ENCODE measurements around the gene PLSCR2. TPM values are rescaled to one million over a fixed set of nuclear protein-coding genes. Genes with fewer than 3 reads are reported as not detected.

Gene PLSCR2
- total RNA-seq, 1 experiment from 2014 or later, result not detected

DNA sequence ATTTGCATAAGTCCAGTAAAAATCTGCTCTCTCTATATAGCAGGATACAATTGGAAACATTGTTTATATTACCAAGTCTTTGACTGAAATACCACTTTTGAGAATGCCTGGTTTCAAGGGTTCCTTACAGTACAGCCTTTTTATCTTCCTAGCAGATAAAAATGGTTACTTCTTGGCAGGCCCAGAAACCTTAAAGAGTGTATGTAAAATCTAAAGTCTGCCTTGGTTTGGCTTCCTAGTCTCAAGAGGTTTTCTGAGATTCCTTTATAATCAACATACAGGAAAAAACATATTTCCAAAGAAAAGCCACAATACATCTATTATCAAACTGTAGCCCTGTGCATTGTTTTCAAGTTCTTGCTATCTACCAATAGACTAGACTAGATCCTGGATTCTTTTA is 84.6 kb downstream of the PLSCR2 start:
- ChIA-PET CTCF (no interaction called here), POLR2A (ENCODE audit: low non-redundant PET) (no interaction called here)
- intact Hi-C loops (cut with micrococcal nuclease; ENCODE audit: unreplicated experiment), result no loop called here
- no peaks in the 10 kb centered on the region for H3K4me1 ChIP-seq (ENCODE audit: insufficient read depth, low read length, poor library complexity, severe bottlenecking)
- no TSS peak for BruUV-seq (replicated peaks)
- no peaks in the 10 kb centered on the region for H3K27me3 ChIP-seq (replicated peaks; ENCODE audit: insufficient read depth, low read depth, low read length, poor library complexity)
- no peak overlapping the region for H3K4me3 ChIP-seq (ENCODE audit: low read depth, low read length, poor library complexity, severe bottlenecking)
- DNase-seq (ENCODE audit: low spot score), result no peak
- H3K27ac ChIP-seq (ENCODE audit: low read depth, low read length, poor library complexity, severe bottlenecking), result no peak overlapping the region
- TF ChIP-seq CTCF (conservative IDR thresholded peaks at IDR 0.05; ENCODE audit: low read depth, low read length), result no peak
- no peak for TF ChIP-seq EZH2 (IDR thresholded peaks at IDR 0.05; ENCODE audit: borderline replicate concordance, low read depth, low read length, poor library complexity, severe bottlenecking)
- H3K36me3 ChIP-seq (ENCODE audit: insufficient read depth, low read length, poor library complexity, severe bottlenecking), result no peaks in the 10 kb centered on the region
- no peaks in the 10 kb centered on the region for H3K9me3 ChIP-seq (ENCODE audit: low read depth, low read length, poor library complexity, severe bottlenecking)

Other genes starting within 250 kb of the PLSCR2 start
- gene PLSCR4, start 218.5 kb downstream of the PLSCR2 start, total RNA-seq (2021), result 1.3 and 2.4 TPM in 2 replicates
- 45.6 and 49.3 TPM in 2 replicates for gene PLSCR1, start 75.0 kb upstream of the PLSCR2 start, total RNA-seq (2021)
- not detected in 2 replicates for gene PLSCR5, start 135.8 kb upstream of the PLSCR2 start, total RNA-seq (2021)